Stimulated activated CD8-positive, alpha-beta memory T cell treated with anti-CD3 and anti-CD28 coated beads, Interleukin-7, amount 100 ng/mL, for 48 hours (primary cell): ENCODE data around the gene HPSE.
A peak's percentile ranks its signal among the peaks of the same experiment; 100 is the strongest.

Experiments used
- DNase-seq, 2 donors: peaks; one replicate each; pipeline ENCODE4 v3.0.0-alpha.2; 2020; ENCODE audit warnings: low read depth in 1 of 2; ENCODE audit errors: extremely low read depth in 1 of 2

HPSE gene

DNA sequence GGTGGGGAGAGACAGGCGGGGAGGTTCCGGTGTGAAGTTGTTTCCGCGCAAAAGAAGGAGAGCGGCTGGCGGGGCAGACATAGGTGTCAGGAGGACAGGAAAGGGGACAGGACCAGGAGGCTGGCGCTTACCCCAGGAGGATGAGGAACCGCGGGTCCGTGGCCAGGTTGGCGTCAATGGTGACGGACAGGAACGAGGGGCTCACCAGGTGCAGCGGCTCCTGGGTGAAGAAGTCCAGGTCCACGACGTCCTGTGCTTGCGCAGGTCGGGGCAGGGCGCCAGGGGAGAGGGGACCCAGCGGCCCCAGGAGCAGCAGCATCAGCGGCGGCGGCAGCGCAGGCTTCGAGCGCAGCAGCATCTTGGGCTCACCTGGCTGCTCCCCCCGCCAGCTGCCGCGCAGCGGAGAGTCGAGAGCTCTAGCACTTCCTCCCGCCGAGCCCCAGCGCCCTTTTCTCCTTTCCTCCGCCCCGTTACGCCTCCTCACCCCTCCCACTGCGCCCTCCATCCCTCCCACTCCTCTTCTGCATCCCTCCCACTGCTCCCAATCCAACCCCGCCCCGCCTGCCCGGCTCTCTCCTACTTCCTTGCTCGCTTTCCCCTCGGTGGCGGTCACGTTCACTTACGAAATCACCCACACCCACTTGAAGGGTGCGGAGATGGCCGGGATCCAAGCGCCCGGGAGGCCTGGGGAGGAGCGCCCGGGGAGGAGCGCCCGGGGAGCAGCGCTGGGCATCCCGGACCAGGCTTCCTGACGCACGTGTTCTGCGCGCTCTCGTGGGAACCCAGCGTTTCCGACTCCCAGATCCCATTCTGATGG lies at the start of gene HPSE:
TSS of gene HPSE (minus strand) at position 424 of the 817 bp plus-strand sequence. CDS start at position 358, 66 bp downstream.
- DNase-seq = peak; percentile 11 to 38

DNA sequence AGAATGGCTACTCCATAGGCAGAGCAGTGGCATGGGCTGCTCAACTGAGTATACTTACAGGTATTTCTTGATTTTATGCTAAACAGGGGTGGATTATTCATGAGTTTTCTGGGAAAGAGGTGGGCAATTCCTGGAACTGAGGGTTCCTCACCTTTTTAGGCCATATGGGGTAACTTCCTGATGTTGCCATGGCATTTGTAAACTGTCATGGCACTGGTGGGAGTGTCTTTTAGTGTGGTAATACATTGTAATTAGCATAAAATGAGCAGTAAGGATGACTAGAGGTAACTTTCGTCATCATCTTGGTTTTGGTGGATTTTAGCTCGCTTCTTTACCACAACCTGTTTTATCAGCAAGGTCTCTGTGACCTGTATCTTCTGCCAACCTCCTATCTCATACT lies 48.2 kb upstream of the HPSE start:
- DNase-seq = no peak

DNA sequence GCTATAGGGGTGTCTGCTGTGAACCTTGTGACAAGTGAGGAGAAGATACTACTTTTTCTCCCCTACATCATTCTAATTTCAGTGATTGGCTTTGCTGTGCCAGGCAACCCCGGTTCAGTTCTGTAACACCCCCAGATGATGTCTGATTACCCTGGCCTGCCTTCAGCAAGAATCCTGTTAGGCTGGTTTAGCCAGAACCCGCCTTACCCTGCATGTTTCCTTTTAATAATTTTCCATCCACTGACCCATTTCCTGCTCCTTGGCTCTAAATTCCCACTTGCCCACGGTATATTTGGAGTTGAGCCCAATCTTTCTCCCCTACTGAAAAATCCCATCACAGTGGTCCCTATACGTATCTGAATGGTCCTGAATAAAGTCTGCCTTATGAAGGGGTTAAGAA lies 46.5 kb upstream of the HPSE start:
- DNase-seq = no peak

DNA sequence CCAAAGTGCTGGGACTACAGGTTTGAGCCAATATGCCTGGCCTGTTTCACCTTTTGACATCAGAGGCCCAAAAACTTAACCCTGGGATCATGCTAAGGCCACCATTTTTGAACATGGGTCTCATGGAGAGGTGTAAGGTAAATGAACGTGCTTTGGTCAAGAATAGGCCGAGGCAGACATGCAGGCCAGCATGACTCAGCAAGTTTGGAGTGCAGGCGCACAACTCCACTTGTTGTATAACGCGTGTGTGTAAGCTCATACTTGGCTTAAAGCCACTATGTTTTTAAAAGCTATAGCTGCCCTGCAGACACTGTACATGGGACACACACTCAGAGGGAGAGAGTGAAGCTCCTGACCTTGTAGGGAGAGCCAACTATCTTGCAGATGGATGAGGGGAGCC lies 43.8 kb upstream of the HPSE start:
- no peak for DNase-seq

DNA sequence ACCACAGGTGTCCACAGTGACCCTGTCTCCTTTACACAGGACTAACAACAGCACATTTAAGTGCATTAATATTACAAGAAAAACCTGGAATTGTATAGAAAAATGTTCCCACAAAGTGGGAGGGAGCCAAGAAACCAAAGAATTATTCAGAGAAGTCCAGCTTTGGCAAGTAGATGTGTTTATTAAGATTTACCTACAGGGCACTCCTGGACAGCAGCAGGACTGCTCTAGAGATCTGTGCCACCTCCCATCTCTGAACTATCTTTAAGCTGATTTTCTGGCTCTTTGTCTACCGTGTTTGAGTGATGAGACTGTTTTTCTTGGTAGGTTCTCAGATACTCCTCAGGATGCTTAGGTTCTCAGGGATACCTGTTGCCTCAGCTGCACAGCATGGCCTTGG lies 38.3 kb upstream of the HPSE start:
- no peak for DNase-seq

DNA sequence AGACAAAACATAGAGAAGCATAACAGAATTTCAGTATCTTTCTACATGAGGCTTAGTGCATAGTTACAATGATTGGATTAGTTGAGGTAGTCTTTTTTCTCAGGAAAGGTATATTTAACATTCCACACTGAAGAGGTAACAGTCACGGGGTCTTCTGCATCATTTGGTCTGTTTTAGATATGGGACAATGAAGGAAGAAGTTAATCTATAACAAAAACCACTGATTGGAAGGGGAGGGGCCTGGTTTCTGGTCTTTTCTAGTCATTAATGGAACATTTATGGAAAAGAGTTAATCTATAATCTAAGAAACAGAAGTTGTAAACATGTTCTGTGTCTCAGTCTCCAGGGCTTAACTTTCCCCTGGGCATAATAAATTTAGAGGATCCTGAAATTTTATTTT lies 37.3 kb upstream of the HPSE start:
- no peak for DNase-seq

DNA sequence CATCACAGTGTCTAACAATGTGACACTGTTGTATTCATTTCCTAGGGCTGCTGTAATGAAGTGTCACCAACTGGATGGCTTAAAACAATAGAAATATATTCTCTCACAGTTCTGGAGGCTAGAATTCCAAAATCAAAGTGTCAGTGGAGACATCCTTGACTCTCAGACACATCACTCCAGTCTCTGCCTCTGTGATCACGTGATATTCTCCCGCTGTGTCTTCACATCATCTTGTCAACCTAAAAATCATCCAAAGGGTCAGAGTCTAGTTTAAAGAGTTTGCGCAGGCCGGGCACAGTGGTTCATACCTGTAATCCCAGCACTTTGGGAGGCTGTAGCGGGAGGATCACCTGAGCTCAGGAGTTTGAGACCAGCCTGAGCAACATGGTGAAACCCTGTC lies 36.6 kb upstream of the HPSE start:
- no peak for DNase-seq

DNA sequence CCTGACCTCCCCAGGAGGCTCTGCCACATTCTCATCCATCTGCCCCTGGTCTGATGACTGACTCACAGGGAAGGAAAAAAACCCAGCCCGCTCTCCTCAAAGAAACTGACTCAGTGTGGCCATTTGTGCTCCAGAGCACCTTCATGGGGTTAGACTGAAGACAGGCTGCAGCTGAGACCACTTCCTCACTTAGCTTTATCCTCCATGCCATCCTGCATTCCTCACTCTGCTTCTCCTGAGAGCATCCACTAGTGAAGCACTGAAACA lies 35.9 kb upstream of the HPSE start:
- no peak for DNase-seq

DNA sequence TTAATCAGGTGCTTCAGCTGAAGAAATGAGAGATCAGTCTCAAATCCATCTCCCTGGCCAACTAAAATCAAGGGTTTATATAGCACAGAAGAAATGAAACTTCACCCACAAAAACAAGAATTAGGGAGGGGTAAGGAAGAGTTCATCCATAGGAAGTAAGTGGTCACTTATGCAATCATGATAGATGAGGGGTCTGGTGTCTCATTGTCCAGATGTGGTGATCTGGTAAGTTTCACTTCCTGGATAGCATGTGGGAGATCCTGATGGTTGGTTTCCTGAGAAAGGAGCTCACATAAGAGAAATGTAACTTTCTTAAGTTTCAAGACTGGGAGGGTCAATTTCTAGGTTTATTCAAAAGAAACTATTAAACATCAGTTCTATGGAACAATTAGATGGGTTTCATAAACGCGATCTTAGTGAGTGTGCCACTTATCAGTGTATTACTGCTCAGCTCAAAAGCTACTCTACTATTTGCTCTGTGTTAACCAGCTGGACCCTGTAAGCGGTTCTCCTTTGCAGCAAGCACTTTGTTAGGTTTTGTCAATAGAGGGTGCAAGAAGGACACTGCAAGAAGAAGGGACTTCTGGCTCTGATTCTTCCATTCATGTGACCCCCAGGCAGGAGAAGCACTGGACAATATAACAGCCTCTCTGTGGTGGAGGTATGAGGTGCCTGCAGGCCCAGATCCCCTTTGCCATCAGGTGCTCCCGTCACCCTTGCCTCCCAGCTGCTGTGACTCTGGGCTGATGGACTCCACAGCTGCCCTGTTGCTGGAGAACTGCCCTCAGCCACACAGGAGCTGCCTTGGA lies 35.4 kb upstream of the HPSE start:
- DNase-seq = no peak

DNA sequence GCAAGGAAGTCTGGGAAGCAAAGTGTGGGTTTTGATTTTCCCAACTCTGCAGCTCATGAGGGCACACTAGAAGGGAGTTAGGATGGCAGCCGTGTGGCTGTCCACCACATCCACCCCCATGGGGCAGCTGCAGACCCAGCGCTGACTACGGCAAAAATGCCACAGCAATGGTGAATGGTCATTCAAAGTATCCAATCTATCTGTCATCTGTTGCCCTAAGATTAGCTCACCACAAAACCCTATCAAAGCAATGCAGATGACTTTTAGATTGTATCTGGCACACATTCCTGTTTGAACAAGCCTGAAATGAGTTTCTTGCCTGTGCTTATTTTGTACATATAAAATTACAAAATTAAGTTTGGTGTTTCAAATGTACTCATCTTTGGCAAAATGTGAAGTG lies 29.7 kb upstream of the HPSE start:
- no peak for DNase-seq

DNA sequence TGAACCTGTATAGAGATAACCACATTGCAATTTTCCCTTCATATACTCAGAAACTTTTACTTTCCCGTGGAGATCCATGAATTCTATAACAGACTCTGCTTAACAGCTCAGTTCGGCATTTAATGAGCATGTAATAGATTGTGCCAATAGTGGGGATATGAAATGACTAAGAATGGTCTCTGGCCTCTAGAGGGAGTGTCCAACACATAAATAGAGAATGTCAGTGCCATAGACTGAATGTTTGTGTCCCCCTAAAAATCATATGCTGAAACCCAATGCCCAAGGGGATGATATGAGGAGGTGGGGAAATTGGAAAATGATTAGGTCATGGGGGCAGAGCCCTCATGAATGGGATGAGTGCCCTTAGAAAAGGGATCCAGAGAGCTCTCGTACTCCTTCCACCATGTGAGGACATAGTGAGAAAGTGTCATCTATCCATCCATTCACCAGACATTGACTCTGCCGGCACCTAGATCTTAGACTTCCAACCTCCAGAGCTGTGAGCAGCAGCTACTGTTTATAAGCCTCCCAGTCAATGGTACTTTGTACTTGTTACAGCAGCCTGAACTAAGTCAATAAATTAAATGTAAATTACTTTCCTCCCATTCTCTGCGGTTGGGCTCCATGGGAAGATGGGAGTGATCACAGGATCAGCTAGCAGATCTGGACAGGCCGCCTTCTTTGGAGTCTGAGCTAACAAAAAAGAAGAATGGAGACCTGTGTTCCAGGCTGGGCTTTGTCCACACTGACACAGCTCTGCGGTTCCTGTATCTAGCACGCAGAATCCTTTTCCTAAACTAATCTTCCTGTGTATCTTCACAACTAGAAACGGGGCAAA lies 28.1 kb upstream of the HPSE start:
- DNase-seq = no peak

DNA sequence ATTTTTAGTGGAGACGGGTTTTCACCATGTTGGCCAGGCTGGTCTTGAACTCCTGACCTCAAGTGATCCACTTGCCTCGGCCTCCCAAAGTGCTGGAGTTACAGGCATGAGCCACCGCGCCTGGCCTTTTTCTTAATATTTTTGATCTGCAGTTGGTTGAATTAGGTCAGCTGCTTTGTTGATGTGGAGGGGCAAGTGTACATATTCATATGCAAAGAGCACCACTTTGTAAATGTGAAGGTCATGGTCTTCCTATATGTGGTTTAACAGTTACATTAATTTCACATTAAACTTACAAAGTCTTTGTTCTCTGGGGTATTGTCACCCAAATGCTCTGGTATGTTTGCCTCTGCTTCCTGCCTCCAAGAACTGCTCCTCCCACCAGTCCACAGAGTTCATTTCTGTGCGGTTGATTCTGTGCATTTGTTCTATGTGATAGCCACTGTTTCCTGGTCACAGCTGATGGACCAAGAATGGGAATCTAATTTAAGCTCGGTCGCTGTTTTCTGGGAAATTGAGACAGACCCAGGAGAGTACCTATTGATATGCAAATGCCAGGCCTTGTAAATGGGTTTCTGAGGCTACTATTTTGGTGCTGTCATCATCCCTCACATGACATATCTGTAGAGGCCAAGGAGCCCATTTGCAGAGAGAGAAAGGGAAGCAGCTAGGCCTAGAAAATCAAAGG lies 26.9 kb upstream of the HPSE start:
- no peak for DNase-seq

DNA sequence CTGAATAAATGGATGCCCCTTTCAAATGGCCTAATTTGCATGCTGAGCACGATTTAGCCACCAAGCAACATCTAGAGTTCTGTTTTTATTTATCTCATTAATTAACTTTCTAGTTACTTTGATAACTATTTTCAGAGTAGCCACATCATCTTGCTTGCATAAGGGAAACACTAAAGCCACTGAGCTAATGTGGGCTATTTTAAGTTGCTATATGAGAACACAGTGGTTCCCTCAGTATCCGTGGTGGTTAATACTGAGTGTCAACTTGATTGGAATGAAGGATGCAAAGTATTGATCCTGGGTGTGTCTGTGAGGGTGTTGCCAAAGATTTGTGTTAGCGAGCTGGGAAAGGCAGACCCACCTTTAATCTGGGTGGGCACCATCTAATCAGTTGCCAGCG lies 25.4 kb upstream of the HPSE start:
- no peak for DNase-seq

DNA sequence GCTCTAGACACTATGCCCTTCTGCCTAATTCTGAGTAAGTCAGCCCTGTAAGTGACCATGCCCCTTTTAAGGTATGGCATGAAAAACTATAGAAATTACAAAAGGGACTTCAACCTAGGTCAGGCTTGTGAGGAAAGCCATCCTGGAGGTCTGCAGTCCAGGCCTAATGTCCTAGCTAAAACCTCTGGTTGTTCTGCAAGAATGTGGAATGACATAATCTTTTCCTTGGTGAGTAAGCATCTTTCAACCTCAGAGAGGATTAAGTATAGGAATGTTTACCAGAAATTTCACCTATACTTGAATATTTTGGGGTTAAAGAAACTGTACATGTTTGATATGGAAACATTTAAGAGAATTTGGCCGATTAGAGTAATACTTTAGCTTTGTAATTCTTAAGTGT lies 23.8 kb upstream of the HPSE start:
- DNase-seq = no peak

DNA sequence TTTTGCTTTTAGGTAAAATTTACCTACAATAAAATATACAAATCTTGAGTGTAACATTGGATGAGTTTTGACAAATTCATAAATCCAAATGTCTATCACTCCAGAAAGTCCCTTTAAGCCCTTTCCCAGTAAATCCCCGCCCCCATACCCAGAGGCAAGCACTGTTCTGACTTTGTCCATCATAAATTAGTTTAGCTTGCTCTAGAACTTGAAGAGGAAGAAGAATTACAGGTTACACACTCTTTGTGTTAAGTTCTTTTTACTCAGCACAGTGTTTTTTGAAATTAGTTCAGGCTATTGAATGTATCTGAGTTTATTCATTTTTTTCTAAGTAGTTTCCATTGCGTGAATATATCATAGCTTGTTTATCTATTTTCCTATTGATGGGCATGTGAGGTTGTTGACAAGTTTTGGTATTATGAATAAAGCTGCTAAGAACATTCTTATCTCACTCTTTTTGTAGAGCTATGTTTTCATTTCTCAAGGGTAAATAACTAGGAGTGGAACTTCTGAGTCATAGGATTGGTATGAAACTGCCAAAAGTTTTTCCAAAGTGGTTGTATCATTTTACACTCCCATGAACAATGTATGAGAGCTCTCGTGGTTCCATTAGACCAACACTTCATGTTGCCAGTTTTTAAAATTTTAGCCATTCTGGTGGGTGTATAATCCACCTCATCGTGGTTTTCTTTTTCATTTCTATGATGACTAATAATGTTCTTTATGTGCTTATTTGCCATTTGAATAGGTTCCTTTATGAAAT lies 22.4 kb upstream of the HPSE start:
- DNase-seq = no peak

DNA sequence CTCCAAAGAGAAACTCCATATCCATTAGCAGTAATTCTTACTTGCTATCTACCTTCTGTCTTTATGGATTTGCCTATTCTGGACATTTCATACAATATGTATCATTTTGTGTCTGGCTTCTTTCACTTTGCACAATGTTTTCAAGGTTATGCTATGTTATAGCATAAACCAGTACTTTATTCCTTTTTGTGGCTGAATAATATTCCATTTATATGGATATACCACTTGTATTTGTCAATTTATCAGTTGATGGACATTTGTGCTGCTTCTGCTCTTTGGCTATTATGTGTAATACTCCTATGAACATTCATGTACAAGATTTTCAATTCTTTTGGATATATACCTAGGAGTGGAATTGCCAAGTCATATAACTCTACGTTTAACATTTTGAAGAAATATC lies 18.9 kb upstream of the HPSE start:
- DNase-seq = no peak

DNA sequence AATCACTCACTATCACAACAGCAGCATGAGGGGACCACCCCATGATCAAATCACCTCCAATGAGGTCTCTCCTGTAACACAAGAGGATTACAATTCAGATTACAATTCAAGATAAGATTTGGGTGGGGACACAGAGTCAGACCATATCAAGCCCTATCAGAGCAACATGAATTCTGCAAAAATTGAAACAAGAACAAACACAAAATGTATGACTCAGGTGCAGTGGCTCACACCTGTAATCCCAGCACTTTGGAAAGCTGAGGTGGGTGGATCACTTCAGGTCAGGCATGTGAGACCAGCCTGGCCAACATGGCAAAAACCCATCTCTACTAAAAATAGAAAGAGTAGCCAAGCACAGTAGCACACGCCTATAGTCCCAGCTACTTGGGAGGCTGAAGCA lies 13.4 kb upstream of the HPSE start:
- DNase-seq = no peak

DNA sequence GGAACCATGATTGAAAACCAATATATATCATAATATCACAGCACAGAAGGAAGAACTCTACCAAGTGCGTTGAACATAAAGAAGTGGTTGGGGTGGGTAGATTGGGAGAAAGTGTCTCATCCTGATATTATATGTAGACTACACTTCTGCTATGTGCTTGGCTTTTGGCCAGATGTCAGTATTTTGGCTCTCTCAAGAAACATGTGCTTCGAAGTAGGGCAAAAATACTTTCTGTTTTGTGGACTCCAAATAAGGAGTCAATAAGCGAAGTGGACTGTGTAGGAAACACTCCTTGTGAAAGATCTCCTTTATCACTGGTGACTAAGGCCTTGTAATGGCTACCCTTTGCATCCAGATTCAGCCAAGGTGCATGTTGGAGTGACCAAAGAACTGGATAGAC lies 7.8 kb upstream of the HPSE start:
- DNase-seq = no peak

DNA sequence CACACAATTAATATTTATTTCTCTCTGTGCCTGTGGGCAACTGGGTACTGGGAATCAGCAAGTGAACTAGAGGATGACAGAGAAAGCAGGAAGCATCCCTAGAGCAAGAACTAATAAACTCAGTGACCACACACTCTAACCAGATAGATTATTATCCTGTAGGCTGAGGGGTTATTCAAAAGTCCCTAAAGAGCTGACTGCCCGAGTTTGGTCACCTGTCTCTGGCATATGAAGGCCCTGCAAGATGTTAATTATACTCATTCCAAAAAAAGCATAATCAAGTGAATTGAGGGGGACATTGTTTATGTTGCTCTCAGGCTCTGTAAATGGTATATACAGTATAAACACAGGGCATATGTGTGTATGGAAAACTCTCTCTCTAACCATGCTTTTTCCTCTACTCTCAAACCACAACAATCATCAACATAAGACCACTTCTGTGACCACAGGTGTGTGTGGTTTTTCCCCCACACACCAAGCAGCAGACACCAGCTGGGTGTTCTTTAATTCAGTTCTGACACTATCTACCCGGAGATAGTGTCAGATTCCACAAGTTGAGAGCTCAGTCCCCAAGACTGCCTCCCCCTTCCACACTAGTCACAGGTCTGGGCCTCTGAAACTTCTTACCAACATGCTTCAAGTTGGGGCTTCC lies 6.2 kb upstream of the HPSE start:
- peak; percentile 22 to 42 for DNase-seq

DNA sequence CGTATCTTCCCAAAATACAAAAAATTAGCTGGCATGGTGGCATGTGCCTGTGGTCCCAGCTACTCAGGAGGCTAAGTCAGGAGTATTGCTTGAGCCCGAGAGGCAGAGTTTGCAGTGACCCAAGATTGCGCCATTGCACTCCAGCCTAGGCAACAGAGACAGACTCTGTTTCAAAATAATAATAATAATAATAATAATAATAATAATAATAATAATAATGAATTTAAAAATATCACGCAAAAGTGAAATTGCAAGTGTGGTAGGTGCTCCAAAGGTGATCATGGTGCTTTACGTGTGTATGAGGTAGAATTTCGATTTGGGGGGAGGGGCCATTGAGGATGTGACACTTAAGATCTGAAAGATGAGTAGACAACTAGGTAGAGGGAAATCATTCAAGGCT lies 4.9 kb upstream of the HPSE start:
- DNase-seq = no peak
